HepG2 (cell line): Measurements from ENCODE around the gene PIGO. TPM values are rescaled to one million over a fixed set of nuclear protein-coding genes. Genes with fewer than 3 reads are reported as not detected.
A peak's percentile ranks its signal among the peaks of the same experiment; 100 is the strongest.

Experiments
- ATAC-seq: fragments of 200-7000 bp; cut with Tn5 transposase; 3 replicates; pipeline ENCODE4 v1.9.1; 2020; ENCODE audit warnings: mild to moderate bottlenecking, moderate library complexity
- BruUV-seq: library from RNA; stranded (reverse); fragments of 400-500 nt; replicated peaks from 2 replicates; lab custom pipeline; 2021; lab: Mats Ljungman, UMichigan
- CTCF ChIA-PET: fragments of 300-600 bp; formaldehyde crosslinking; extraction: SDS; loops from one replicate; lab custom pipeline; 2021; ENCODE audit warnings: low total read pairs, inconsistent platforms, low intra/inter-chr PET ratio; lab: Yijun Ruan, JAX
- POLR2A ChIA-PET: fragments of 350-600 bp; sonication (Branson Sonifier 250); formaldehyde crosslinking; loops from one replicate; lab custom pipeline; 2020; ENCODE audit warnings: antibody characterized with exemption, inconsistent platforms; lab: Yijun Ruan, JAX
- DNase-seq: peaks from one replicate; pipeline ENCODE4 v3.0.0-alpha.2; 2015; ENCODE audit warnings: low spot score
- FAIRE-seq: peaks from 3 replicates; lab custom pipeline; 2011; peaks lifted over from hg19 to GRCh38; lab: Jason Lieb, UNC
- H2AFZ ChIP-seq: one replicate; pipeline ENCODE4 v1.6.1; 2011; ENCODE audit warnings: low read length, inconsistent platforms
- H3K27ac ChIP-seq: fragments of 300-600 bp; 3 replicates; pipeline ENCODE4 v1.8.0; 2011; ENCODE audit warnings: mixed run types, mild to moderate bottlenecking, mixed read lengths, low read length, inconsistent platforms; ENCODE audit not compliant: insufficient read depth; ENCODE audit errors: extremely low read length
- H3K27me3 ChIP-seq, 2 experiments: fragments of 200-600 bp in 1 of 2; 2 replicates in 1 of 2; 3 replicates in 1 of 2; pipeline versions ENCODE4 v1.6.0 to v1.8.0; 2011; ENCODE audit warnings: low read length in 2 of 2, mild to moderate bottlenecking in 2 of 2, moderate library complexity in 2 of 2, inconsistent platforms in 1 of 2; ENCODE audit not compliant: insufficient read depth in 2 of 2, control insufficient read depth in 1 of 2
- H3K36me3 ChIP-seq, 2 experiments: fragments of 200-600 bp in 1 of 2; replicated peaks in 1 of 2; 2 replicates in 1 of 2; 3 replicates in 1 of 2; pipeline versions ENCODE4 v1.5.1 to v1.8.0; 2011; ENCODE audit warnings: low read length in 2 of 2, inconsistent platforms in 1 of 2; ENCODE audit not compliant: insufficient read depth in 2 of 2, control insufficient read depth in 1 of 2
- H3K4me1 ChIP-seq: 2 replicates; pipeline ENCODE4 v1.5.1; 2012; ENCODE audit warnings: low read length, inconsistent platforms; ENCODE audit not compliant: insufficient read depth
- H3K4me2 ChIP-seq: 2 replicates; pipeline ENCODE4 v1.6.0; 2011; ENCODE audit warnings: low read depth, low read length, inconsistent platforms
- H3K4me3 ChIP-seq, 3 experiments: fragments of 200-600 bp in 1 of 3; sonication (generic), shearing (Covaris generic) in 1 of 3; replicated peaks in 1 of 3; 2 replicates each; pipeline ENCODE4 v1.5.1; 2011 to 2016; ENCODE audit warnings: low read length in 3 of 3, inconsistent platforms in 2 of 3, low read depth in 2 of 3, mild to moderate bottlenecking in 2 of 3, control low read depth in 1 of 3, mixed read lengths in 1 of 3; ENCODE audit not compliant: insufficient read depth in 1 of 3
- H3K79me2 ChIP-seq: one replicate; pipeline ENCODE4 v1.6.1; 2011; ENCODE audit warnings: low read length, inconsistent platforms; ENCODE audit not compliant: insufficient read depth
- H3K9ac ChIP-seq: 2 replicates; pipeline ENCODE4 v1.6.0; 2011; ENCODE audit warnings: mild to moderate bottlenecking, low read depth, low read length, inconsistent platforms; ENCODE audit not compliant: insufficient read depth
- H3K9me3 ChIP-seq: 2 replicates; pipeline ENCODE4 v1.5.1; 2012; ENCODE audit warnings: mild to moderate bottlenecking, low read length
- H4K20me1 ChIP-seq: 2 replicates; pipeline ENCODE4 v1.6.0; 2011; ENCODE audit warnings: inconsistent platforms, mild to moderate bottlenecking, low read length, moderate library complexity; ENCODE audit not compliant: insufficient read depth
- EZH2 ChIP-seq: conservative IDR thresholded peaks from 2 replicates; pipeline ENCODE4 v1.6.1; 2012; ENCODE audit warnings: mild to moderate bottlenecking, low read depth, low read length, moderate library complexity
- HNRNPL ChIP-seq: fragments of 200-400 bp; formaldehyde crosslinking; IDR thresholded peaks from 2 replicates; pipeline ENCODE4 v1.6.1; 2017; ENCODE audit warnings: mild to moderate bottlenecking, low read depth, low read length
- IKZF4 ChIP-seq: sonication (generic); formaldehyde crosslinking; IDR thresholded peaks from 2 replicates; pipeline ENCODE4 v1.5.1; 2020; ENCODE audit warnings: borderline replicate concordance, mild to moderate bottlenecking, low read depth, missing genetic modification reagents; ENCODE audit errors: not compliant biosample characterization
- ZC3H13 ChIP-seq: sonication (generic); formaldehyde crosslinking; IDR thresholded peaks from 2 replicates; pipeline ENCODE4 v1.8.1; 2023; ENCODE audit warnings: mild to moderate bottlenecking, missing genetic modification reagents, moderate library complexity
- ZMYM3 ChIP-seq: sonication (generic); formaldehyde crosslinking; IDR thresholded peaks from 2 replicates; pipeline ENCODE4 v1.5.1; 2020; ENCODE audit warnings: mild to moderate bottlenecking, missing genetic modification reagents
- ZNF281 ChIP-seq: sonication (generic); formaldehyde crosslinking; IDR thresholded peaks from 2 replicates; pipeline ENCODE4 v1.4.0; 2020; ENCODE audit warnings: missing genetic modification reagents, borderline replicate concordance
- ZNF512B ChIP-seq: sonication (generic); formaldehyde crosslinking; IDR thresholded peaks from 2 replicates; pipeline ENCODE4 v1.5.1; 2020; ENCODE audit warnings: missing genetic modification reagents, mild to moderate bottlenecking, borderline replicate concordance
- WGBS: methylation state at CpG from one replicate; pipeline ENCODE4 v1.1.6; 2017; ENCODE audit warnings: low lambda C conversion rate; 5-methylcytosine and 5-hydroxymethylcytosine counted together
- in situ Hi-C: cut with HindIII; loops from 2 replicates; pipeline ENCODE4 v1.10.0; 2017; ENCODE audit warnings: low pct_unique_long_range_greater_than_20kb; ENCODE audit not compliant: extremely low pct_ligation_motif_present
- intact Hi-C: fragments of 100-400 bp; cut with micrococcal nuclease; formaldehyde crosslinking; loops from one replicate; pipeline ENCODE4 v1.10.0; 2022; ENCODE audit not compliant: unreplicated experiment
- polyA plus RNA-seq, 8 experiments: library from polyadenylated mRNA; depleted of rRNA in 3 of 8; stranded (reverse) in 7 of 8; unstranded in 1 of 8; fragments of >200 nt; fragmentation: Illumina TruSeq in 4 of 8; extraction: Trizol in 4 of 8; gene quantifications; 2 replicates each; pipeline versions ENCODE4 v1.2.1 to v1.2.3, GENCODE V29; 2011 to 2016; ENCODE audit warnings: low read depth in 4 of 8, missing spikeins in 1 of 8, mixed read lengths in 1 of 8; ENCODE audit not compliant: insufficient read depth in 1 of 8
- total RNA-seq, 5 experiments: library from RNA; depleted of rRNA; stranded (reverse); fragments of >200 nt; fragmentation: Illumina TruSeq; extraction: Trizol; gene quantifications; 2 replicates each; pipeline ENCODE4 v1.2.3, GENCODE V29; 2016; ENCODE audit warnings: low read depth in 1 of 5
- TF ChIP-seq, protein P1 (sequence below): sonication (generic); formaldehyde crosslinking; IDR thresholded peaks from 2 replicates; pipeline ENCODE4 v1.8.0; 2023; ENCODE audit warnings: mild to moderate bottlenecking, missing genetic modification reagents

Gene PIGO
- total and polyA plus RNA-seq, 2 of the 13 experiments (the other 11 are each of a cell fraction or from before 2014, with no cell fraction given), result 20.5 to 26.2 TPM

GRCh38 chr9:35073279-35073612, 23.1 kb downstream of the PIGO start:
- ChIA-PET POLR2A (no interaction called here), CTCF (interaction anchor here (2.1 kb wide), 1 partner anchor 23 kb away, joined by 9 read pairs; the partner anchor contains the start of gene PIGO)
- Histone ChIP-seq H3K4me3 (peak overlapping the region in 2 of 3 experiments; percentile 12 to 56; a peak in 1 of 6 replicates), H2AFZ (no peak overlapping the region), H4K20me1 (peaks cover 35% of the 10 kb centered on the region), H3K27me3 (no peaks in the 10 kb centered on the region; a peak in 1 of 5 replicates), H3K4me2 (peak overlapping the region; percentile 80), H3K27ac (peak overlapping the region; percentile 86), H3K4me1 (peaks cover 45% of the 10 kb centered on the region), H3K9me3 (no peaks in the 10 kb centered on the region), H3K9ac (peak overlapping the region; percentile 63), H3K36me3 (peaks cover 5 to 32% of the 10 kb centered on the region in 2 experiments), H3K79me2 (peaks cover 49% of the 10 kb centered on the region)
- in situ Hi-C loops, result no loop called here
- BruUV-seq, result no TSS peak
- 0 out of 2 replicates have a peak, but pooled peaks have one; percentile 2 for TF ChIP-seq ZMYM3
- TF ChIP-seq ZC3H13 (CRISPR knock-in tag), result 0 out of 2 replicates have a peak, but pooled peaks have one; percentile 0
- no peak for TF ChIP-seq EZH2
- 0 out of 2 replicates have a peak, but pooled peaks have one; percentile 20 for TF ChIP-seq ZNF281
- no peak for TF ChIP-seq IKZF4
- TF ChIP-seq, protein P1, sequence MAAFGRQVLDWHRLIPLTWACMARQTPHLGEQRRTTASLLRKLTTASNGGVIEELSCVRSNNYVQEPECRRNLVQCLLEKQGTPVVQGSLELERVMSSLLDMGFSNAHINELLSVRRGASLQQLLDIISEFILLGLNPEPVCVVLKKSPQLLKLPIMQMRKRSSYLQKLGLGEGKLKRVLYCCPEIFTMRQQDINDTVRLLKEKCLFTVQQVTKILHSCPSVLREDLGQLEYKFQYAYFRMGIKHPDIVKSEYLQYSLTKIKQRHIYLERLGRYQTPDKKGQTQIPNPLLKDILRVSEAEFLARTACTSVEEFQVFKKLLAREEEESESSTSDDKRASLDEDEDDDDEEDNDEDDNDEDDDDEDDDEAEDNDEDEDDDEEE (CRISPR knock-in tag), result 0 out of 2 replicates have a peak, but pooled peaks have one; percentile 53
- TF ChIP-seq HNRNPL, result no peak
- 0 out of 2 replicates have a peak, but pooled peaks have one; percentile 23 for TF ChIP-seq ZNF512B (CRISPR knock-in tag)
- ATAC-seq, result no peak
- intact Hi-C loops, result no loop called here
- WGBS, result 100% methylated on average over 2 of the region's 2 CpGs
- no peak for FAIRE-seq
- no peak for DNase-seq
